ENCODE measurements around the gene PLCL2. TPM values are rescaled to one million over a fixed set of nuclear protein-coding genes. Genes with fewer than 3 reads are reported as not detected.

The PLCL2 gene
- polyA plus RNA-seq, 2 of the 4 experiments (the other 2 are of a cell fraction): 2.1 to 3.0 TPM

DNA sequence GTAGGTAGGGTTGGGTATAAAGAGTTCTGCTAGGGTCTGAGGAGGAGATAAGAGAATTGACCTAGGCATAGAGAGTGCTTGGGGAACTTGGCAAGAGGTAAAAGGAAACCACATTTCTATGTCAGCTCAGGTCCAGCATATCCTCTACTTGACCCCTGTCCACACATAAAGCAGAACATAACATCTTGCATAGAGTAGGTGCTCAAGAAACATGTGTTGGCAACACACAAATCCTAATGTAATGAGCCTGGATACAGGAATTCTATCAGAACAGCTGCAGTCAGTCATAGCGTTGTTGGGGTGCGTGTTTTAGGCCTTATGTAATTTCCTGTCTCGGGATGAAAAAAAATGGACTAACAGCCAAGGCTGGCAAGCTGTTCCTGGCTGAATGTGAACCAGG, 35.0 kb upstream of the PLCL2 start:
- FAIRE-seq: no peak
- 25% methylated on average over 3 of the region's 3 CpGs for WGBS (ENCODE audit: missing lambda C conversion rate)

DNA sequence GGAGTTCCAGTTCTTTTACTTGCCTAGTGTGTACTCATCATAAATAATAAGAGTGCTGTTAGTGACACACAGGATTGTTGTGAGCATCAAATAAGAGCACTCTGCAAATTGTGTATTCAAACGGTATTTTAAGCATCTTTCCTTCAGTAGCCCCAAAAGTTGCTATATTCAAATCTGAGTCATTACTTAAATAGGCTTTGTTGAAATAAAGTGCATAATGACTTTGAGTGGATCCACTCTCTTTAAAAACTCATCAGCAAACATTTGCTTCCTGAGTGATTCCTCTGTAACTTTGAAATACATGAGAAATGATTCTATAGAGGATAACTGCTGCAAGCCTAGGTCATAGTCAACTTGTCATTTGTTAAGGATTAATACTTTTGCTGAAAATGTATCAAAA, 29.3 kb upstream of the PLCL2 start:
- H3K4me1 ChIP-seq: no peaks in the 10 kb centered on the region
- ATAC-seq: no peak
- no peak for DNase-seq (ENCODE audit: low read depth in 1 of 2, low spot score in 1 of 2)
- TF ChIP-seq ZFP36 (IDR thresholded peaks at IDR 0.05; ENCODE audit: borderline replicate concordance, partially characterized antibody): no peak
- TF ChIP-seq, protein P1, sequence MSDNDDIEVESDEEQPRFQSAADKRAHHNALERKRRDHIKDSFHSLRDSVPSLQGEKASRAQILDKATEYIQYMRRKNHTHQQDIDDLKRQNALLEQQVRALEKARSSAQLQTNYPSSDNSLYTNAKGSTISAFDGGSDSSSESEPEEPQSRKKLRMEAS (IDR thresholded peaks at IDR 0.05): no peak
- TF ChIP-seq MYC (IDR thresholded peaks at IDR 0.05; ENCODE audit: borderline replicate concordance, low read length): no peak
- no peak for TF ChIP-seq SMC3 (IDR thresholded peaks at IDR 0.05)
- no peak for TF ChIP-seq KDM1A (IDR thresholded peaks at IDR 0.05; ENCODE audit: low read depth)
- no peak for TF ChIP-seq CBX8 (IDR thresholded peaks at IDR 0.05)
- TF ChIP-seq, protein P2, sequence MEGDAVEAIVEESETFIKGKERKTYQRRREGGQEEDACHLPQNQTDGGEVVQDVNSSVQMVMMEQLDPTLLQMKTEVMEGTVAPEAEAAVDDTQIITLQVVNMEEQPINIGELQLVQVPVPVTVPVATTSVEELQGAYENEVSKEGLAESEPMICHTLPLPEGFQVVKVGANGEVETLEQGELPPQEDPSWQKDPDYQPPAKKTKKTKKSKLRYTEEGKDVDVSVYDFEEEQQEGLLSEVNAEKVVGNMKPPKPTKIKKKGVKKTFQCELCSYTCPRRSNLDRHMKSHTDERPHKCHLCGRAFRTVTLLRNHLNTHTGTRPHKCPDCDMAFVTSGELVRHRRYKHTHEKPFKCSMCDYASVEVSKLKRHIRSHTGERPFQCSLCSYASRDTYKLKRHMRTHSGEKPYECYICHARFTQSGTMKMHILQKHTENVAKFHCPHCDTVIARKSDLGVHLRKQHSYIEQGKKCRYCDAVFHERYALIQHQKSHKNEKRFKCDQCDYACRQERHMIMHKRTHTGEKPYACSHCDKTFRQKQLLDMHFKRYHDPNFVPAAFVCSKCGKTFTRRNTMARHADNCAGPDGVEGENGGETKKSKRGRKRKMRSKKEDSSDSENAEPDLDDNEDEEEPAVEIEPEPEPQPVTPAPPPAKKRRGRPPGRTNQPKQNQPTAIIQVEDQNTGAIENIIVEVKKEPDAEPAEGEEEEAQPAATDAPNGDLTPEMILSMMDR (IDR thresholded peaks at IDR 0.05): no peak
- no peak for TF ChIP-seq TFCP2L1 (CRISPR knock-in tag; IDR thresholded peaks at IDR 0.05)
- no peak for TF ChIP-seq RFX5 (IDR thresholded peaks at IDR 0.05)
- TF ChIP-seq, protein P3, sequence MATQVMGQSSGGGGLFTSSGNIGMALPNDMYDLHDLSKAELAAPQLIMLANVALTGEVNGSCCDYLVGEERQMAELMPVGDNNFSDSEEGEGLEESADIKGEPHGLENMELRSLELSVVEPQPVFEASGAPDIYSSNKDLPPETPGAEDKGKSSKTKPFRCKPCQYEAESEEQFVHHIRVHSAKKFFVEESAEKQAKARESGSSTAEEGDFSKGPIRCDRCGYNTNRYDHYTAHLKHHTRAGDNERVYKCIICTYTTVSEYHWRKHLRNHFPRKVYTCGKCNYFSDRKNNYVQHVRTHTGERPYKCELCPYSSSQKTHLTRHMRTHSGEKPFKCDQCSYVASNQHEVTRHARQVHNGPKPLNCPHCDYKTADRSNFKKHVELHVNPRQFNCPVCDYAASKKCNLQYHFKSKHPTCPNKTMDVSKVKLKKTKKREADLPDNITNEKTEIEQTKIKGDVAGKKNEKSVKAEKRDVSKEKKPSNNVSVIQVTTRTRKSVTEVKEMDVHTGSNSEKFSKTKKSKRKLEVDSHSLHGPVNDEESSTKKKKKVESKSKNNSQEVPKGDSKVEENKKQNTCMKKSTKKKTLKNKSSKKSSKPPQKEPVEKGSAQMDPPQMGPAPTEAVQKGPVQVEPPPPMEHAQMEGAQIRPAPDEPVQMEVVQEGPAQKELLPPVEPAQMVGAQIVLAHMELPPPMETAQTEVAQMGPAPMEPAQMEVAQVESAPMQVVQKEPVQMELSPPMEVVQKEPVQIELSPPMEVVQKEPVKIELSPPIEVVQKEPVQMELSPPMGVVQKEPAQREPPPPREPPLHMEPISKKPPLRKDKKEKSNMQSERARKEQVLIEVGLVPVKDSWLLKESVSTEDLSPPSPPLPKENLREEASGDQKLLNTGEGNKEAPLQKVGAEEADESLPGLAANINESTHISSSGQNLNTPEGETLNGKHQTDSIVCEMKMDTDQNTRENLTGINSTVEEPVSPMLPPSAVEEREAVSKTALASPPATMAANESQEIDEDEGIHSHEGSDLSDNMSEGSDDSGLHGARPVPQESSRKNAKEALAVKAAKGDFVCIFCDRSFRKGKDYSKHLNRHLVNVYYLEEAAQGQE (IDR thresholded peaks at IDR 0.05): no peak
- TF ChIP-seq, protein P4, sequence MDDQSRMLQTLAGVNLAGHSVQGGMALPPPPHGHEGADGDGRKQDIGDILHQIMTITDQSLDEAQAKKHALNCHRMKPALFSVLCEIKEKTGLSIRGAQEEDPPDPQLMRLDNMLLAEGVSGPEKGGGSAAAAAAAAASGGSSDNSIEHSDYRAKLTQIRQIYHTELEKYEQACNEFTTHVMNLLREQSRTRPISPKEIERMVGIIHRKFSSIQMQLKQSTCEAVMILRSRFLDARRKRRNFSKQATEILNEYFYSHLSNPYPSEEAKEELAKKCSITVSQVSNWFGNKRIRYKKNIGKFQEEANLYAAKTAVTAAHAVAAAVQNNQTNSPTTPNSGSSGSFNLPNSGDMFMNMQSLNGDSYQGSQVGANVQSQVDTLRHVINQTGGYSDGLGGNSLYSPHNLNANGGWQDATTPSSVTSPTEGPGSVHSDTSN (IDR thresholded peaks at IDR 0.05): no peak
- no peak for TF ChIP-seq FOSB (CRISPR knock-in tag; IDR thresholded peaks at IDR 0.05)
- TF ChIP-seq MAFK (IDR thresholded peaks at IDR 0.05; ENCODE audit: partially characterized antibody): no peak
- TF ChIP-seq ESRRA (IDR thresholded peaks at IDR 0.05; ENCODE audit: borderline replicate concordance, low read length): no peak
- WGBS (ENCODE audit: missing lambda C conversion rate): 29% methylated on average over 1 of the region's 1 CpG
- no peaks in the 10 kb centered on the region for H3K9me3 ChIP-seq
- H3K4me3 ChIP-seq: no peak overlapping the region
- no peak for FAIRE-seq
- H3K4me2 ChIP-seq: no peak overlapping the region
- CTCF ChIA-PET: no interaction called here
- no peak overlapping the region for H3K27ac ChIP-seq
- POLR2A ChIA-PET: no interaction called here

More for the DNA sequence above, 35.0 kb upstream of the PLCL2 start:
- ChIA-PET POLR2A (no interaction called here), CTCF (no interaction called here)
- no peak overlapping the region for H3K4me2 ChIP-seq
- no peaks in the 10 kb centered on the region for H3K9me3 ChIP-seq
- H3K4me3 ChIP-seq: no peak overlapping the region
- TF ChIP-seq RAD21 (conservative IDR thresholded peaks at IDR 0.05 in 1 of 2, IDR thresholded peaks at IDR 0.05 in 1 of 2): no peak
- TF ChIP-seq, protein P3 (IDR thresholded peaks at IDR 0.05): no peak
- no peak for TF ChIP-seq NR3C1 (IDR thresholded peaks at IDR 0.05)
- TF ChIP-seq, protein P5, sequence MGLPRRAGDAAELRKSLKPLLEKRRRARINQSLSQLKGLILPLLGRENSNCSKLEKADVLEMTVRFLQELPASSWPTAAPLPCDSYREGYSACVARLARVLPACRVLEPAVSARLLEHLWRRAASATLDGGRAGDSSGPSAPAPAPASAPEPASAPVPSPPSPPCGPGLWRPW (IDR thresholded peaks at IDR 0.05): no peak
- no peak for TF ChIP-seq FOSL2 (IDR thresholded peaks at IDR 0.05)
- TF ChIP-seq FOSL2 (CRISPR knock-in tag; IDR thresholded peaks at IDR 0.05): no peak
- TF ChIP-seq MYC (IDR thresholded peaks at IDR 0.05; ENCODE audit: borderline replicate concordance, low read length): no peak
- no peak for TF ChIP-seq HOXB13 (CRISPR knock-in tag; IDR thresholded peaks at IDR 0.05; ENCODE audit: low read depth)
- no peak for DNase-seq (ENCODE audit: low read depth in 1 of 2, low spot score in 1 of 2)
- no peak overlapping the region for H3K27ac ChIP-seq
- no peak for ATAC-seq
- no peaks in the 10 kb centered on the region for H3K4me1 ChIP-seq
